ENCODE results near the gene NCKAP5.

NCKAP5 gene

DNA sequence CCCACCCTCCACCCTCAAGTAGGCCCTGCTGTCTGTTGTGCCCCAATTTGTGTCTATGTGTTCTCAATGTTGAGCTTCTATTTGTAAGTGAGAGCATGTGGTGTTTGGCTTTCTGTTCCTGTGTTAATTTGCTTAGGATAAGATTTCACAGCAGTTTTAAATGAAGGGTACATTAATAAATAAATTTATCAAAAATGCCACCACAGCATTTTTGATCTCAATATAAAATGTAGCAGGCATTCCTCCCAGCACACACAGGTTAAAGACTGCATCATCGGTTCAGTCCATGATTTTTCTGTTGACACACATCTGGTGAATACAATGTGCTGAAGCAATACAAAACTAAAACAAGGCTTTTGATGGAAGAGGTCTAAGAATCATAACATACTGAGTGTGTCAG, 486.2 kb downstream of the NCKAP5 start:
- no peak for DNase-seq (ENCODE audit: low read depth)

DNA sequence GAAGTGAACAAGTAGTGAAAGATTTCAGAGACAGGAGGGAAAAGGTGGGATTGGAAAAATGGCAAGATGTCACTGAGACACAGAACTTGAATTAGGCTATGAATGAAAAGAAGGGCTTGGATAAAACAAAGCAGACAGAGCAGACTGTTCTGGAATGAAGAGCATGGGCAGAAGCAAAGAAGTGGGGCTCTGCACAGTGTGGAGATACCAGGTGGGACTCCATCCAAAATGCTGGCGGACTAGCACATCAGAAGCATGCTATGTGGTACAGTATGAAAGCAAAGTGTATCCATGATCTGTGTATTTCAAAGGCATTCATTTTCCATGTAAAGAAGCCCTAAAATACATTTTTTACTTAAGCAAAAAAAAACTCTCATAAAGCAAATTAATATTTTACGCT, 487.4 kb downstream of the NCKAP5 start:
- DNase-seq (ENCODE audit: low read depth) = no peak

DNA sequence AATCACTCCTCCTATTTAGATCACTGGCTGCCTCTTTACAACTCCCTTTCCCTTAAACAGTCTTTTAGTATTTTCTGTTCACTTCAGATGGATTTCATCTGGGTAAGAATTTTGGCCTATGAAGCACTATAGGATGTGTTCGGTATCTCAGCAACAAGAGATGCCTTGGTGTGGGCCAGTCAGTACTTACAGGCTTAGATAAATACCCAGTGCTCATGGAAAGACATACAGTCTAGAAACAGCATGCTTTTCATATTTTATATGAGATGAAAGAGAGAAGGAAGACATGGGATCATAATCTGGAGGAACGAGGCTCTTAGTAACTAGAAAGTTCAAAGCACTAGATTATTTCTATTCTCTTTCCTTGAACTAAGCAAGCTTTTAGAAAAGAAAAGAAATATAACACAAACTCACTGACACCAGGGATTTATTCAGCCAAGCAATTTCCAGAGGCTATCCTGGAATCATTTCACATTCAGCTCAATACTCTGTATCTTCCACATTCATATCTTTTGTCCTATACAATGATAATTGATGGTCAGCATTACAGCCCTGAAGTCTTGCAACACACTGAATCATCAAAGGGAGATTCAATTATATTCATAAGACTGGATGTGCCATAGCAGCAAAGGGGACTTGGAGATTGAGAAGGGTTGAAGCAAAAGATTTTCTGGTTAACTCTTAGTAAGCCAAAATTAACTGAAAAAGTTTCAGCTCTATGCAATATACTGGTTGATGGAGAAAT, 489.4 kb downstream of the NCKAP5 start:
- no peak for DNase-seq (ENCODE audit: low read depth)

DNA sequence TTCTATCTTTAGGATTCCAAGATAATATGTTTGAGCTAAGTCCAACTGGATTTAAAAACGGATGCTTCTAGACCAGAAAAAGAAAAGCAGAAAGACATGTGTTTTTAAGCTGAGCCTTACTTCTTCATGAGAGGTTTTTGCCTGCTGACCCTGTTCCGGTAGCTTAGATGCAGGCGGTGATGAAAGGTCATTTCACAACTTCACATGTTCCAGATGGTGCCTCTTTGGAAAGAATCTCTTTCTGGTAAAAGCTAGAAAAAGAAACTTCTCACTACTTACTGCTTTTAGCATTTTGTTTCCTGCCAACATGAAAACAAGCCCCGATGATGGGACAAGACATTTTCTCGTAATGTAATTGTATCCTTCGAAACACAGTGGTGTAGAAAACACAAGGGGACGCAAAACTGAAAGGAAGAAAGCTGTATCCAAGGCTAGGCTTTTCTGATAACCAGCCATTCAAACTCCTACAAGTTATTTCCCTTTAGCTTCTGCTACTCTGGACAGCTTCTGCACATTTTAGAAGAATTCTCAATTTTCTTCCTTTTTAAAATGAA, 490.9 kb downstream of the NCKAP5 start:
- peak; percentile 39 for DNase-seq (ENCODE audit: low read depth)

DNA sequence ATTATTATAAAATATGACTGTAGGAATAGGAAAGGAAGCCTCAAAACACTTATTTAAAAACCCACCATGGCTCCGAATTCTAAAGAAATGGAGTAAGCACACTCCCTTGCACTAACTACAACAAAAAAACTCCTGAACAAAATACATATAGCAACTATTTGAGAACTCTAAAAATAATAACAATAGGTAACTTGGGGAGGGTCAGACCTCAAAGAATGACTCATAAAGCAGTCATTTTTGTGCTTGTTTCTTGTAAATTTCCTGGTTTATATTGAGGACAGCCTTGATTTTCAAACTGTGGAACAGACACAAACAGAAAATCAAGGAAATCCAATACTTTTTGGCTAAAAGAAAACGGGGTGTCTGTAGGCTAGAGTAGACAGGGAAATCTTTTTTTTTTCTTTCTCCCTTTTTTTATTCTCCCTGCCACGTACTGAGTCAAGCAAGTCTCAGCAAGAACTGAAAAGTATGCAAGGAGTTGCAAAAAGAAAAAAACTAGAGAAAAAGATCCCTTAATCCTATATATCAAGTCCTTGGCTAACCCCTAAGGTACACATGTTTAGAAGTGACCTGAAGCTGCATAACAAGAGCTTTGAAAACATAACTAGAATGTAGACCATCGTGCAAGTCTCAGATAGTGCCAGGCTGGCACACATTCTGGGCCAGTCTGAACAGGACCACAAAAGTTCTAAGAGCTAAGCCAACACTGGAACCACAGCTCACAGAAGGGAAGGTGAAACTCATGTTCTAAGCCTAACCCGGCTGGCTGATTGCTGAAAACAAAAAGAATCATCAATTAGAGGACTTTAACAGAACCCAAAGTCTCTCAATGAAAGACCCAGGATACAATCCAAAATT, 495.2 kb downstream of the NCKAP5 start:
- DNase-seq (ENCODE audit: low read depth) = no peak

DNA sequence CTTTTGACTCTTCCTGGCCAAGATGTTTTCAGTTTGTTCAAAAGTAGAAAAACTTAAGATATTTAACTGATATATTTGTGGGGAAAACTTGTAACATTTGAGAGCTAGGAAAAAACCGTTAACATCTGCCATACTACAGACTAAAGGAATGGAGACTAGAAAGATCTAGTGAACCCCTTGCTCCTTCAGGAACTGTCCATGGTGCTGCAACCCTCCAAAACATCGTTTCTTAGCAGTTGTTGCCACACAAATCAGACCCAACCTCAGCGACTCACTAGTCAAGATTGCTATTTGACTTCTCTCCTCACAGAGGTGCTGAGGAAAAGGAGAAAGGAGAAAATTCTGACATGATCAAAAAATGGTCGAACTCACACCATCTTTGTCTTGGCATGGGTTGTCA, 504.5 kb downstream of the NCKAP5 start:
- no peak for DNase-seq (ENCODE audit: low read depth)

DNA sequence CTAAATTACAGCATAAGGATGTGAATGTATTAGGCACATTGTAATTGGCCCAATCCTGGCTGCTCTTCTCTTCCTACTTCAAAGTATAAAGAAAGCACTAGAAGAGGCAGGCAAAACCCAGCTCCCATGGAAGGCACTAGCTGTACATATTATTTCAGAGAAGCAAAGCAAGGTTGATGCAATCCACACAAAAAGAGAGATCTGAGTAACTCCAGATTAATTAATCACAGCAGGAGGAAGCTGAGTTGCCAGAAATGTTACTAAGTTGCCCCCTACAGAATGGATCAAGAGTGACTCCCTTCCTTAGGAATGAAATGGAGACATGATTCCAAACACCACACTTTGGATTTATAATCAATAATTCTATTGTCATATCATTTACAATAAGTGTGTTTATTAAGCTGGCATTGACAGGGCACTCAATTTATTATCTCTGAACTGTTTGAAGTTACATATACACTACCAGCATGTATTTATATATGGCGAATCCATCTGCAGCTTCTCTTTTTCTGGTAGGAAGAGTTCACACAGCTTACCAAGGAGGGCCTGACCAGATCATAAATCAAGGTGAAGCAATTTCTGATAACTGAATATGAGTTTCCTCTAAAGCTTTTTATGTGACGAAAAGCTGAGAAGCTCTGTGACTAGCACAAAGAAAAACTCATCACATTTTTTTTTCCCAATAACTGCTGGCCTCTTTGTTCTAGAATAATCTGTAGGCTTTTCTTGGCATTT, 505.2 kb downstream of the NCKAP5 start:
- DNase-seq (ENCODE audit: low read depth) = no peak

DNA sequence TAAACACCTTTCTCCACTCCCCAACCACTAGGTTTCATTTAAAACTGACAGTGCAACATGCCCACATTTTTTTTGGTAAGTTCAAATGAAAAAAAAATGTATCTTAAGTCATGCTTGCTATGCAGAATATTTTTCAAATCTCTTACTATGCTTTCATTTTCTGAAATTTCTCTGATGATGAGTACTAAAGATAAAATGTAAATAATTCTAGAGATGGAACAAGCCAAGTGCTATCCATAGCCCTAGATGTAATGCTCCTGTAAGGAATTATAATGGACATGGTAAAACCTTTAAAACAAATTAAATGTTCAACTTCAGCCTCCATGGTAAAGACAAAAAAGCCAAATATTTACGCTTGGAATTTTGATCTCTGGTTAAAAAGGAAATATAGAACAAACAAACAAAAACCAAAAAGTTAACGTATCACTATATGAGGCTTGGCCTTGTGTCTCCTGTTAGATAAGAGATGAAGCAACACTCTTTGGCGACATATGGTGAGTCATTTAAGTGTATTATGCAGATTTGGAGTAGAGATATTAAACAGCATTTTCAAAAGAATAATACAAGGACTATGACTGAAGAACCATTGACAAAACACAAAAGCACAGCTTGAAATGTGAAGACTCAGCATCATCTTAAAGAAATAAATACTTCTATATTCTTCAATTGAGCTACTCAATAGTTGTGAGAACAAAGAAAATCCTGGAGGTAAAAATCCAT, 506.2 kb downstream of the NCKAP5 start:
- no peak for DNase-seq (ENCODE audit: low read depth)

DNA sequence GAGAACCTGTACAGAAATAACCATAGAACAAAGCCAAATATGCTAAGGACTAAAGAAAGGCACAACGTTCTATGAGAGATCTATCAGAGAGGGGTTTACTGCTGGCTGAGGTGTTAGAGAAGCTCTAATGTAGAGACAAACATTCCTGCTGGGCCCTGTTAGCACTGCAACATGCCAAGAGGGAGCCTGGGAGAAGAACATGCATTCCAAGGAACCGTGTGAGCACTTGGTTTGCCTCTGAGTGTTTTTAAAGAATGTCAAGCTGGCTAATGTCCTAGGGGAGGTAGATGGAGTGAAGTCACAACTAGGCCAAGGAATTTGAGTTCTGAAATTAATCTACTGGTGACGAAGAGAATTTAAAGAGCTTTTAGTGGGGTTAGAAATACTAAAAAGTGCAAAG, 514.0 kb downstream of the NCKAP5 start:
- DNase-seq (ENCODE audit: low read depth) = no peak

DNA sequence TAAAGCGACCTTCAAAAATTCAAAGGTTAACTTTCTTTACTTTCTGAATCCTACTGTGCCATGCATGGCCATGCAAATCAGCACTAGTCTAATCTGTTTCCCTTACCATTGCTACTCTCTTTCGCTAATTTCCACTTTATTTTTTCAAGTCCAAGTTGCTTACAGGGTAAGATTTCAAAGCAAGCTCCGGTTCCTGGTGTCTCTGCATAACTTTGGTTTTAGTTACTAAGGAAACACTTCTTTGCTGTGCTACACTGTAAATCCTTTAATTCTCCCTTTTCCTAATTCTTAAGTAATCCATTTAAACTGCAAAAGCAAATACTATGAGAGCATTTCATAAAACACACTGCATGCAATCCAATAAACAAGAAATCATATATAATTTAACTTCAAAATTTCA, 514.7 kb downstream of the NCKAP5 start:
- DNase-seq (ENCODE audit: low read depth) = no peak

DNA sequence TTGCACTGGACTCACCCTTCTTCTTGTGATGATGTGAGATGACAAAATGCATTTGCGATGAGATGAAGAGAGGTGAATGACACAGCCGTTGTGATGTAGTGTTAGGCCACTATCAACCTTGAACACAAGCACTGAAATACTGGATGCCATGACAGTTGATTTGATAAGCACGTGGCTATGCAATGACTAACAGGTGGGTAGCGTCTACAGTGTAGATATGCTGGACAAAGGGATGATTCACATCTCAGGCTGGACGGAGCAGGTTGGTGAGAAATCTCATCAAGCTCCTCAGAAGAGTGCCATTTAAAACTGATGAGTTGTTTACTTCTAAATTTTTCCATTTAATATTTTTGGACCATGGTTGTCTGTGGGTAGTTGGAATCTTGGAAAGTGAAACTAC, 522.5 kb downstream of the NCKAP5 start:
- DNase-seq (ENCODE audit: low read depth) = no peak

DNA sequence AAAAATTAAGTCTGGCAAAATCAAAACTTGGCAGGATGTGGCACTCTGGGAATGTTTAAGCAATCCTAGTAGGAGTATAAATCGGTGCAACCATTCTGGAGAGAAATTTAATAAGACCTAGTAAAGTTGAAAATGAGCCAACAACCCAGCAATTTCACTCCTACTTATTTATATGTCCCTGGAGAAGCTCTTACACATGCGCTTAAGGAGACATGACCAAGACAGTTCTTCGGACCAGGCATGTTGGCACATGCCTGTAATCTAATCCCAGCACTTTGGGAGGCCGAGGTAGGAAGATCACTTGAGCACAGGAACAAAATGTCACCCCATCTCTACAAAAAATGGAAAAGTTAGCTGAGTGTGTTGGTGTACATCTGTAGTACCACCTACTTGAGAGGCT, 523.7 kb downstream of the NCKAP5 start:
- DNase-seq (ENCODE audit: low read depth) = no peak

DNA sequence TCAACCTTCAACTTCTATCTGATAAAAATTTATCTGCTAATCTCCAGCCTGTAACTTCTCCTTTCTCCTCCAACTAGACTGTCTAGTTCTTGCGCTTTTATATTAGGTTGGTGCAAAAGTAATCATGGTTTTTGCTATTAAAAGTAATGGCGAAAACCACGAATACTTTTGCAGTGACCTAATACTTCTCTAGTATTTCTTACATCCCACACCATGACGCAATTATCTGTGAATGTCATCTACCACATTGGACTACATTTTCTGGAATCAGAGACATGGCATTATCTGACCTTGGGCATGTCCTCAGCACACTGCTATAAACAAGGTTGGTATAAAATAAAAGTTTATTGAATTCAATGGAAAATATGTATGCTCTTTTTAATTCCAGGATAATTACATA, 528.1 kb downstream of the NCKAP5 start:
- no peak for DNase-seq (ENCODE audit: low read depth)

DNA sequence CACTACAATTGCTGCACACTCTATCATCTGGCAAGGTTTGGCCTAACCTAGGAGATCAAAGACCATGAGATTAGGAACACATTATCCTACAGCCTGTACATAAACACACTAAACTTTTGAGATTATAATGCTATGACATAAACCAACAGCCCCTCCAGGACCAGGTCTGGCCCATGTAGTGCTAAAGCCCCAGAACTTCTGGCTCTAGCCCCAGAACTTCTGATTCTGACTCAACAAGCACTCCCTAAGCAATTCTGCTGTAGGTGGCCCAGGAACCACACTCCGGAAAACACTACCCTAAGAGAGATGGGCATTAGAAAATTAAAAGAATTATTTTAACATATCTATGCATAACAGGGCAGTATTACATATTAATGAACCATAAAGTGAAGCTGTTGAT, 528.7 kb downstream of the NCKAP5 start:
- DNase-seq (ENCODE audit: low read depth) = no peak

DNA sequence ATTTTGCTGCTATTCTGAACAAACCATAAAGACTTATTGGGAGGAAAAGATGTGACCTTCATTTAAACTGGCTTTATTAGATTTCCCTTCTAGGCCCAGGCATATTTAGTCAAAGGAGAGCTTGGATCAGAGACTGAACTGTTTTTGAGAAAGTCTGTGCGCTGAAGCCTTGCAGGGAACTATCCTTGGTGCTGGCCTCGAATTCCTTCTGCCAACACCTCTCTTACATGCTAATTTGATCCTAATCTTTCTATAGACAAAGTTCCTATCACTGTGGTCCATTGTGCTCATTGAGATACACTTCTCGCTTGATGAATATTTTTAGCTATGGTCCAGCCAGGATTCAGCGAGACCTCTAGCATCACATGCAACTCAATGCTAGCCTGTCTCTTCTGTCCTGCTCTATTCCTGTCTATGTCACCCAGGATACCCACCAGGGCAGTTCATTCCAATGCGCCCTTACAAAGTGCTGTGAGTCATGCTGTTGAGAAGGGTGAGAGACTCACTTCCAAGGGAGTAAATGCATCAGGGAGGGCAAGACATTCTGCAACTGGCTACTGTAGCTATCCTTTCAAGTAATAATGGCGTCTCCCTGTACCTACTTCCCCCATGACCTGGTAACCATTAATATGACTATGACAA, 541.6 kb downstream of the NCKAP5 start:
- no peak for DNase-seq (ENCODE audit: low read depth)

DNA sequence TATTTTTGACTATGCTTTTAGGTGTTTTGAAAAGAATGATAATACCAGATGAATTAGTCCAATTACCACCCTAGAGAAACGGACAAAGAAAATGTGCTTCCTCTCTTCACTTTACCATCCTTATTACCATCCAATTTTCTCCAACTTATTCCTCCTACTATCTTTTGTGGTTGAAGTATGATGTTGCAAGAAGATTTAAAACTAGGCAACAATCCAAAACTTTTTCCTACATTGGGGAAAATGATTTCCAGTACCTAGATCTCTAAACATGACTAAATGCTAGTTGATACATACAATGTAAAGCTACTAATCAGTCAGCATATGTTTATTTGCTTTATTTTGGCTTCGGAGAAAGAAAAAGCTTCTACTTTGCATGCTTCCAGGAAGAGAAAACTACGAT, 543.3 kb downstream of the NCKAP5 start:
- no peak for DNase-seq (ENCODE audit: low read depth)

DNA sequence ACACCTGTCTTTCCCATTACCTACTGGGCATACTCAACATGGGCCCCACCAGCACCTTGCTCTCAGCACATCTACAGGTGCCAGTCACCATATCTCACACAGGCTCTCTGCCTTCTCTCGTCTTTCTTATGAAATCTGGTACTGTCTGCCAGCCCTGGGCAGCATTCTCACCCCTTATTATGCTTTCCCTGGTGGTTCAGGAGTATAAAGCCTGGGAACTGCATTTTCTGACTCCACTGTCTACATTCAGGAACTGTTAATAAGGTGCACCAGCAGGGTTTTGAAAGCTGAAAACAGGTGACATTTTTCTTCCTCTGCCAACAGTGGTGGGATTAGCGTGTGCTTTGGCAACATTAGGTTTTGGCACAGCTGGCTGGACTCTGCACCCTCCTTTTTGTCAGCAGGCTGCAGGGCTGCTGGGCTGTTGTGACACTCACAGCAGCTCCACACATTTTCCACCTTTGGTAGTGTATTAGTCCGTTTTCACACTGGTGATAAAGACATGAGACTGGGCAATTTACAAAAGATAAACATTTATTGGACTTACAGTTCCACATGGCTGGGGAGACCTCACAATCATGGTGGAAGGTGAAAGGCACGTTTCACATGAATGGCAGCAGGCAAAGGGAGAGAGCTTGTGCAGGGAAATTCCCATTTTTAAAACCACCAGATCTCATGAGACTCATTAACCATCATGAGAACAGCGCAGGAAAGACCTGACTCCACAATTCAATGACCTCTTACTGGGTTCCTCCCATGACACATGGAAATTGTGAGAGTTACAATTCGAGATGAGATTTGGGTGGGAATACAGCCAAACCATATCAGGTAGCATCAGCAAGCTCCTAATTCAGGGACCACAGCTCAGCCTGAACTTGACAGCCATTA, 555.2 kb downstream of the NCKAP5 start:
- DNase-seq (ENCODE audit: low read depth) = no peak

DNA sequence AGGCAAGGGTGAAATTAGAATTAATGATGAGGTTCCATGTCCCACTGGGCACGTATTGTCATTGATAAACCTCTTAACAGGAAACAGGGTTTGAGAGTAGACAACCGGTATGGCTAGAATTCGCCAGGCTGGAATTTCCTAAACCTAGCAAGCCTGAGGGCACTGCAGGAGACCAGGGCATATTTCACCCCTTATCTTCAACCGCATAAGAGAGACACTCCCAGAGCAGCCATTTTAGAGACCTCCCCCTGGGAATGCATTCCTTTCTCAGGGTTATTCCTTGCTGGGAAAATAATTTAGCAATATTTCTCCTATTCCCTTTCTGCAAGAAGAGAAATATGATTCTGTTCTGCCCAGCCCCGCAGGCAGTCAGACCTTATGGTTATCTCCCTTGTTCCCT, 563.6 kb downstream of the NCKAP5 start:
- DNase-seq (ENCODE audit: low read depth) = no peak

DNA sequence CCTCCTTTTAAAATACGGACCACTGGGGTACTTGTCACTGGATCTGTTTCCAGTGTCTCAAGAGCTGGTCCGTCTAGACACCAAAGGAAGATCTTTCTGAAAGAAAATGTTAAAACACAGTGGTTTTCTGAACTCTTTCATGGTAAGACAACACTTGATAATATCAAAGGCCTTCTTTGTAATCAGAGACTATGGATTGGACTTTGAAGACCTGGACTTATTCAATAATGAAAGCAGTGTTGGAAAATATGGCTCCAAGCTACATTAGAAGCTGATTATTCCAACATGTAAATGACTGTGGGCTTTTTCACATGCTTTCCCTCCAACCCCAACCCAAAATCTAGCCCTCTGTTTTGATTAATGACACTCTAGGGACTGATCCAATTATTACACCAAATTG, 568.8 kb downstream of the NCKAP5 start:
- no peak for DNase-seq (ENCODE audit: low read depth)

DNA sequence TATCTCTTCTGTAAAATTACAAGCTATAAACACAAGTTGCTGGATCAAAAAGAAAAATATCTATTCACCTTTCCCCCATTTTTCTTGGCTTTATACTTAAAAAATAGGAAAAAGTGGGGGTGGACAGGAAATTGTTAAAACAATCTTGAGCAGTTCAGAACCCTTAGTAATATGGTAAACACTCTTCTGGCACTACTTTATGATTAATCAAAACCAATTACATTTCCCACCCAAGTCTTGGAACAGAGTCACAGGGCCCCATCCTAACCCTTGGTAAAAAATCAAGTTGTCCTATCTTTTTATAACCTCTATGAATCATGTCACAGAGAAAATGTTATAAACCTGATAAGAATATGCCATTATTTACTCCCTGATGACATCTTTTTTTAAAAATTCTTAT, 570.0 kb downstream of the NCKAP5 start:
- DNase-seq (ENCODE audit: low read depth) = no peak

All from fibroblast of gingiva (primary cell).